Kidney (tissue), 22 donors: ENCODE measurements around the gene TEX55. TPM values are rescaled to one million over a fixed set of nuclear protein-coding genes. Genes with fewer than 3 reads are reported as not detected.

ENCODE experiments used
- DNase-seq, 5 donors: peaks; one replicate each; pipeline ENCODE4 v3.0.0-alpha.2; 2013 to 2020
- FAIRE-seq: peaks from 2 replicates; lab custom pipeline; 2012; peaks lifted over from hg19 to GRCh38; lab: Jason Lieb, UNC
- H3K27ac ChIP-seq, 2 donors: one replicate each; pipeline ENCODE4 v1.7.0; 2013; ENCODE audit warnings: low read depth in 2 of 2, low read length in 2 of 2, inconsistent platforms in 1 of 2
- H3K27me3 ChIP-seq: one replicate; pipeline ENCODE4 v1.7.1; 2013; ENCODE audit warnings: low read length, inconsistent platforms; ENCODE audit not compliant: control insufficient read depth, insufficient read depth
- H3K36me3 ChIP-seq, 3 donors: one replicate each; pipeline versions ENCODE4 v1.7.0 to v1.7.1; 2013; ENCODE audit warnings: low read length in 3 of 3, control low read depth in 1 of 3, inconsistent platforms in 1 of 3; ENCODE audit not compliant: insufficient read depth in 3 of 3, control insufficient read depth in 2 of 3
- H3K4me1 ChIP-seq, 3 donors: one replicate each; pipeline versions ENCODE4 v1.7.0 to v1.7.1; 2013; ENCODE audit warnings: low read length in 3 of 3, inconsistent platforms in 1 of 3, low read depth in 1 of 3; ENCODE audit not compliant: control insufficient read depth in 2 of 3, insufficient read depth in 2 of 3
- H3K4me3 ChIP-seq, 3 donors: one replicate each; pipeline versions ENCODE4 v1.7.0 to v1.8.1; 2013; ENCODE audit warnings: low read length in 3 of 3, control low read depth in 1 of 3, inconsistent platforms in 1 of 3
- H3K9ac ChIP-seq, 3 donors: one replicate each; pipeline versions ENCODE4 v1.7.0 to v1.7.1; 2013; ENCODE audit warnings: low read length in 3 of 3, control low read depth in 1 of 3, inconsistent platforms in 1 of 3
- H3K9me3 ChIP-seq, 3 donors: one replicate each; pipeline versions ENCODE4 v1.7.0 to v1.7.1; 2013; ENCODE audit warnings: low read length in 3 of 3, control low read depth in 1 of 3, inconsistent platforms in 1 of 3; ENCODE audit not compliant: control insufficient read depth in 2 of 3, insufficient read depth in 1 of 3
- CTCF ChIP-seq: IDR thresholded peaks from 3 replicates; pipeline ENCODE4 v1.5.1; 2012; ENCODE audit warnings: mild to moderate bottlenecking, moderate library complexity, borderline replicate concordance; ENCODE audit not compliant: insufficient read depth; ENCODE audit errors: extremely low read depth
- intact Hi-C: fragments of 100-400 bp; cut with DNase I; formaldehyde crosslinking; loops from one replicate; pipeline ENCODE4 v1.11.1; 2022
- long read RNA-seq, 10 donors: library from polyadenylated mRNA in 1 of 10; unstranded in 1 of 10; transcript quantifications; one replicate each; pipeline ENCODE4 v2.0.0 and lab custom pipeline, GENCODE V29; 2021 to 2026
- polyA plus RNA-seq: library from polyadenylated mRNA; stranded (reverse); fragments of 350-450 nt; fragmentation: Illumina TruSeq; extraction: RNeasy Lipid Tissue Mini Kit (QIAGEN cat#74804); gene quantifications from one replicate; pipeline ENCODE4 v1.2.3, GENCODE V29; 2014; ENCODE audit warnings: low read depth, low replicate concordance; ENCODE audit not compliant: insufficient read depth
- total RNA-seq: library from RNA; stranded (reverse); fragmentation: NEBNext Ultra II Directional; extraction: Animal tissue kit (Norgen Biotek cat#: 25700); gene quantifications from one replicate; pipeline ENCODE4 v1.2.1, GENCODE V29; 2021
- donor health status: control.
- donor health status: control.
- donor health status: control.
- donor health status: control.
- donor health status: control.
- donor health status: DM: yes; HTN: yes; CAD: no.
- donor health status: Normal renal cell carcinoma (clear cell type).

Gene TEX55
- total RNA-seq, result not detected
- polyA plus RNA-seq, result not detected
- long read RNA-seq, donor 1, result 0 reads
- long read RNA-seq, donor 2, result 0 reads
- long read RNA-seq, donor 3, result 0 reads
- long read RNA-seq, donor 4, result 0 reads
- long read RNA-seq, donor 5, result 0 reads
- long read RNA-seq, donor 6, result 0 reads
- long read RNA-seq, donor 7, result 0 reads
- long read RNA-seq, donor 8, result 0 reads
- long read RNA-seq, donor 9, result 0 reads
- long read RNA-seq, donor 10, result 0 reads

GRCh38 chr3:119145500-119146167 is at the start of gene TEX55:
TEX55 (plus strand) TSS chr3:119146165; CDS start chr3:119146190, 25 bp downstream.
- no peak for FAIRE-seq
- TF ChIP-seq CTCF, result peak; percentile 64
- H3K9ac ChIP-seq, result no peak within 1 kb of the TSS
- H3K4me1 ChIP-seq, result peaks cover 0 to 4% (median 0%) of the 10 kb centered on the region in 3 donors
- intact Hi-C loops, result no loop called here
- no peaks in the 10 kb centered on the region for H3K36me3 ChIP-seq
- no peaks in the 10 kb centered on the region for H3K27me3 ChIP-seq
- no peak within 1 kb of the TSS for H3K27ac ChIP-seq
- no peaks in the 10 kb centered on the region for H3K9me3 ChIP-seq
- H3K4me3 ChIP-seq, result peak within 1 kb of the TSS in 1 of 3 donors; percentile 21
- DNase-seq, result peak in 2 of 5 donors; percentile 60 to 71

GRCh38 chr3:119098003-119098402 is 48.0 kb upstream of the TEX55 start:
- no peak for TF ChIP-seq CTCF
- H3K4me1 ChIP-seq, result no peaks in the 10 kb centered on the region
- FAIRE-seq (no peak), DNase-seq (no peak)
- no peak overlapping the region for H3K27ac ChIP-seq
- intact Hi-C loops, result no loop called here
- no peaks in the 10 kb centered on the region for H3K27me3 ChIP-seq
- no peaks in the 10 kb centered on the region for H3K36me3 ChIP-seq
- no peak overlapping the region for H3K9ac ChIP-seq
- H3K9me3 ChIP-seq, result no peaks in the 10 kb centered on the region
- no peak overlapping the region for H3K4me3 ChIP-seq

GRCh38 chr3:119098619-119099222 is 47.2 kb upstream of the TEX55 start:
- no peak overlapping the region for H3K9ac ChIP-seq
- FAIRE-seq (peak; percentile 89), DNase-seq (peak in 2 of 5 donors; percentile 48 to 59)
- H3K36me3 ChIP-seq, result no peaks in the 10 kb centered on the region
- H3K4me1 ChIP-seq, result no peaks in the 10 kb centered on the region
- no peaks in the 10 kb centered on the region for H3K27me3 ChIP-seq
- TF ChIP-seq CTCF, result peak; percentile 55
- intact Hi-C loops, result no loop called here
- no peak overlapping the region for H3K4me3 ChIP-seq
- H3K9me3 ChIP-seq, result no peaks in the 10 kb centered on the region
- no peak overlapping the region for H3K27ac ChIP-seq
